MG63 (cell line): ENCODE results near the gene ZNF609. TPM values are rescaled to one million over a fixed set of nuclear protein-coding genes. Genes with fewer than 3 reads are reported as not detected.

Experiments
- DNase-seq: peaks from one replicate; pipeline ENCODE4 v3.0.0-alpha.2; 2020
- H3K27me3 ChIP-seq: fragments of 250-450 bp; sonication (Bioruptor Pico); 2 replicates; pipeline ENCODE4 v1.5.1; 2020; ENCODE audit warnings: mild to moderate bottlenecking, moderate library complexity
- H3K36me3 ChIP-seq: fragments of 250-450 bp; sonication (Bioruptor Pico); 2 replicates; pipeline ENCODE4 v1.5.1; 2020; ENCODE audit warnings: mild to moderate bottlenecking, moderate library complexity
- H3K4me3 ChIP-seq: fragments of 250-450 bp; sonication (Bioruptor Pico); 2 replicates; pipeline ENCODE4 v1.5.1; 2020; ENCODE audit warnings: mild to moderate bottlenecking, moderate library complexity
- H3K9me3 ChIP-seq: fragments of 250-450 bp; sonication (Bioruptor Pico); 2 replicates; pipeline ENCODE4 v1.5.1; 2020; ENCODE audit warnings: mild to moderate bottlenecking, moderate library complexity
- total RNA-seq: library from RNA; depleted of rRNA; stranded (reverse); fragments of >200 nt; shearing (Covaris generic); gene quantifications from 2 replicates; pipeline ENCODE4 v1.2.3, GENCODE V29; 2014; ENCODE audit warnings: low replicate concordance

The ZNF609 gene
- total RNA-seq, 1 experiment from 2014 or later: 7.1 TPM

DNA sequence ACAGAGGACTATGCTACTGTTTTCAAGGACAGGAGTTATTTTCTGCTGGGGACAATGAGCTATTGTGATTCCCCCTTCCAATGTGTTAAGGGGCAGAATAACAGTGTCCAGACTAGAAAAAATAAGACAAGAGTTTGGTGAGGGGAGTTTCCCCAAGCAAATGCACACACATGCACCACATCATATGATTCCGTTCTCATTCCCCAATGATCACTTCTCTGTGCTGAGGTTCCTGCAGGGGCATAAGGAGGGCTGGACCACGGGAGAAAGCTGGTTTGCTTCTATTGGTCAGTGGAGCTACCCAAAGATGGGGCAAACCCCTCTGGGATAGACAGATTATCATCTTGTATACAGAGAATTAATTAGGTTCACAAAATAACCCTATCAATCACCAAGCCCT lies 234.4 kb downstream of the ZNF609 start:
- Histone ChIP-seq H3K4me3 (no peak overlapping the region), H3K27me3 (no peaks in the 10 kb centered on the region), H3K36me3 (peaks cover 54% of the 10 kb centered on the region), H3K9me3 (no peaks in the 10 kb centered on the region)
- DNase-seq: no peak

GRCh38 chr15:64695561-64695992 lies 235.2 kb downstream of the ZNF609 start:
- DNase-seq: no peak
- H3K4me3 ChIP-seq: no peak overlapping the region
- H3K9me3 ChIP-seq: no peaks in the 10 kb centered on the region
- H3K36me3 ChIP-seq: peaks cover 53% of the 10 kb centered on the region
- no peaks in the 10 kb centered on the region for H3K27me3 ChIP-seq

GRCh38 chr15:64696481-64696880 lies 236.1 kb downstream of the ZNF609 start:
- DNase-seq: no peak
- Histone ChIP-seq H3K9me3 (no peaks in the 10 kb centered on the region), H3K36me3 (peaks cover 51% of the 10 kb centered on the region), H3K4me3 (no peak overlapping the region), H3K27me3 (no peaks in the 10 kb centered on the region)

DNA sequence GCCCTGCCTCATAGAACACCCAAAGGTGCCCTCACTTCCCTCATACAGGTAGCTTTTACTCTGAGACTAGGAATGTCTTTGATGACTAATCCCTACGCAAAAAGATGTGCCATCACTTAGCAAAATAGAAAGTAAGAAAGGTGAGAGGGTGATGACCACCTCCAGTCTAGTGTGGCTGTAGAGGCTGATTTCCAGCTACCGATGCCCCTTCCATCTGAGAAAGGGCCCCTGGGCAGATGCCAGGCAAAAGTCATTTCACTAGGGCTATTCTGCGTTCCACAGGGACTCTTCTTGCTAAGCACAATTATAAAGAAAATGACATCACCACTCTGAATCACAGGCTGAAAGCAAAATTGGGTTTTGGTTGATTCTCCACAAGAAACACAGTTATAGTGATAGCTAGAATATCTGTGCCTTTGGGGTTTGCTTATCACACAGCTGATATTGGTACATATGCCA lies 237.6 kb downstream of the ZNF609 start:
- Histone ChIP-seq H3K9me3 (no peaks in the 10 kb centered on the region), H3K27me3 (no peaks in the 10 kb centered on the region), H3K36me3 (peaks cover 38% of the 10 kb centered on the region), H3K4me3 (no peak overlapping the region)
- no peak for DNase-seq

DNA sequence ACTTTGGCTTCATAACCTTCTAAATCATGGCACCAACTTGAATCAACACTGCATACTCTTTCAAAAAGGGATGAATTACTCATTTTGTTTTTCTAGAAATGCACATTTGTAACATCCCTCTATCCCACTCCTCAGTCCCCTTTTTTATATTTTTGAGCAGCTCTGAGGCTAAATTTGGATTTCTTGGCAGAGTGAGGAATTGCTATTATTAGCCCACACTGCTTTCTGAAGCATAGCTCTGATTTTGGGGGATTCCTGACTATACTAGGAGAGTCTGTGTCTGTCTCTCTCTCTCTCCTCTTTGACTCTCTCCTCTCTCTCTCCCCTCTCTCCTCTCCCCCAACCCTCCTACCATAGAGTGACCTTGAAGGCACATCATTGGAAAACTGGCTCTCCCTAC lies 238.4 kb downstream of the ZNF609 start:
- no peak for DNase-seq
- H3K27me3 ChIP-seq: no peaks in the 10 kb centered on the region
- H3K36me3 ChIP-seq: peaks cover 37% of the 10 kb centered on the region
- H3K9me3 ChIP-seq: no peaks in the 10 kb centered on the region
- no peak overlapping the region for H3K4me3 ChIP-seq

GRCh38 chr15:64699751-64700388 lies 239.5 kb downstream of the ZNF609 start:
- no peaks in the 10 kb centered on the region for H3K27me3 ChIP-seq
- no peak for DNase-seq
- H3K4me3 ChIP-seq: no peak overlapping the region
- no peaks in the 10 kb centered on the region for H3K9me3 ChIP-seq
- peaks cover 29% of the 10 kb centered on the region for H3K36me3 ChIP-seq

DNA sequence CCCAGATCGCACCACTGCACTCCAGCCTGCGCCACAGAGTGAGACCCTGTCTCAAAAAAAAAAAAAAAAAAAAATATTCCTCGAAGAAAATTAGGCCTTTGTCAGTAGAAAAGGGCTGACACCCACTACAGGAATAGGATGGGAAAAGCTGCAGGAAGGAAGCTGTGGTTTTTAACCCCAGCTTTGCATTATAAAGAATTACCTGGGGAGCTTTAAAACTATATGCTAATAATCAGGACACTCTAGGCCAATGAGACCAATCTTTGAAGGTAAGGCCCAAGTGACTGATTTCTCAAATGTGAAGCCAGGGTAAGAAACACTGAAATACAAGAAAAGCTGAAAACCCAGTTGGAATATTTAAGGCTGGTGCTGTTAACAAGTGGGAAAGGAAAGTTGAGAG lies 240.7 kb downstream of the ZNF609 start:
- no peaks in the 10 kb centered on the region for H3K9me3 ChIP-seq
- no peak for DNase-seq
- H3K4me3 ChIP-seq: peak overlapping the region; percentile 97; the same call in 1 of the 2 replicates
- H3K27me3 ChIP-seq: no peaks in the 10 kb centered on the region
- peaks cover 20% of the 10 kb centered on the region for H3K36me3 ChIP-seq

GRCh38 chr15:64701482-64702184 lies 241.3 kb downstream of the ZNF609 start:
- no peaks in the 10 kb centered on the region for H3K27me3 ChIP-seq
- no peak for DNase-seq
- H3K9me3 ChIP-seq: no peaks in the 10 kb centered on the region
- H3K4me3 ChIP-seq: peak overlapping the region; percentile 97
- H3K36me3 ChIP-seq: peaks cover 16% of the 10 kb centered on the region

GRCh38 chr15:64702816-64703631 lies 242.6 kb downstream of the ZNF609 start:
- H3K9me3 ChIP-seq: no peaks in the 10 kb centered on the region
- no peaks in the 10 kb centered on the region for H3K27me3 ChIP-seq
- H3K36me3 ChIP-seq: peaks cover 14% of the 10 kb centered on the region
- peak; percentile 96 for DNase-seq
- peak overlapping the region; percentile 97 for H3K4me3 ChIP-seq

DNA sequence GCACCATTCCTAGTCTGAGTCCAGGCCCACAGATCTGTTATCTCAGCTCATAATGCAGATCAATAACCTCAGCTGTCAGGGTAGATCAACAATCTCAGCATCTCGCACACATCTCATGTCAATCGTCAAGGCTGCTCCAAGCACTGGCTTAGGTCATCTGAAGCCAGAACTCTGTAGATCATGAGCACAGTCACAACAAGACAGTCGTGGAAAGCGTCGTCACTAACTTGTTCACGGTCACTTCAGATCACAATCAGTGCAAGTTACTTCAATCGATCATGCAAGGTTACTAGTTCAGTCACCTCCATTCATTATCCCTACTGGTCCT lies 243.2 kb downstream of the ZNF609 start:
- DNase-seq: no peak
- Histone ChIP-seq H3K4me3 (peak overlapping the region; percentile 97), H3K27me3 (no peaks in the 10 kb centered on the region), H3K36me3 (peaks cover 14% of the 10 kb centered on the region), H3K9me3 (no peaks in the 10 kb centered on the region)

- Histone ChIP-seq H3K36me3 (peaks cover 13% of the 10 kb centered on the region), H3K27me3 (no peaks in the 10 kb centered on the region), H3K9me3 (no peaks in the 10 kb centered on the region), H3K4me3 (no peak overlapping the region)
- no peak for DNase-seq
Measured at GRCh38 chr15:64705006-64705405, 244.6 kb downstream of the ZNF609 start.

GRCh38 chr15:64706011-64706911 lies 245.9 kb downstream of the ZNF609 start:
- H3K36me3 ChIP-seq: peaks cover 3% of the 10 kb centered on the region
- no peak for DNase-seq
- no peaks in the 10 kb centered on the region for H3K9me3 ChIP-seq
- no peak overlapping the region for H3K4me3 ChIP-seq
- no peaks in the 10 kb centered on the region for H3K27me3 ChIP-seq

- Histone ChIP-seq H3K4me3 (no peak overlapping the region), H3K27me3 (no peaks in the 10 kb centered on the region), H3K9me3 (no peaks in the 10 kb centered on the region), H3K36me3 (no peaks in the 10 kb centered on the region)
- DNase-seq: no peak
Measured at GRCh38 chr15:64710676-64711428, 250.5 kb downstream of the ZNF609 start.

- no peak for DNase-seq
- Histone ChIP-seq H3K4me3 (no peak overlapping the region), H3K9me3 (no peaks in the 10 kb centered on the region), H3K36me3 (no peaks in the 10 kb centered on the region), H3K27me3 (no peaks in the 10 kb centered on the region)
Measured at GRCh38 chr15:64712353-64712752, 252.0 kb downstream of the ZNF609 start.

DNA sequence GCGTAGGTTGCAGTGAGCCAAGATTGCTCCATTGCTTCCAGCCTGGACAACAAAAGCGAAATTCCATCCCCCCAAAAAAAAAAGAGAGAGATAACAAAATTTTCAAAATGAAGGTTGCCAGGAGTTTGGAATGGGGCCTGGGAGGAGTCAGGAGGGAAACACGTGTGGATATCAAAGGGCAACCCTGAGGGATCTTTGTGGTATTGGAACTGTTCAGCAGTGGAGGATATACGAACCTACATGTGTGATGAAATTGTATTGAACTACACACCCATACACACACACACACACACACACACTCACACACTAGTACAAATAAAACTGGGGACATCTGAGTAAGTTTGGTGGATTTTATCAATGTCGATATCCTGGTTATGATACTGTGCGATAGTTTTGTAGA lies 253.2 kb downstream of the ZNF609 start:
- no peaks in the 10 kb centered on the region for H3K27me3 ChIP-seq
- H3K36me3 ChIP-seq: no peaks in the 10 kb centered on the region
- H3K4me3 ChIP-seq: no peak overlapping the region
- no peak for DNase-seq
- H3K9me3 ChIP-seq: no peaks in the 10 kb centered on the region

GRCh38 chr15:64716452-64716851 lies 256.1 kb downstream of the ZNF609 start:
- H3K36me3 ChIP-seq: no peaks in the 10 kb centered on the region
- no peak overlapping the region for H3K4me3 ChIP-seq

More at GRCh38 chr15:64716452-64716851, 256.1 kb downstream of the ZNF609 start:
- DNase-seq: no peak
- Histone ChIP-seq H3K27me3 (no peaks in the 10 kb centered on the region), H3K9me3 (no peaks in the 10 kb centered on the region)
